Measurements from ENCODE around the gene ADA.

The ADA gene

GRCh38 chr20:44633187-44633810 lies 18.2 kb downstream of the ADA start:
- H3K4me1 ChIP-seq (ENCODE audit: control insufficient read depth in 1 of 2, insufficient read depth in 2 of 2, low read length in 2 of 2): peaks cover 0 to 21% of the 10 kb centered on the region in 2 donors
- no peaks in the 10 kb centered on the region for H3K27me3 ChIP-seq (ENCODE audit: low read depth, low read length)
- no peak overlapping the region for H3K4me3 ChIP-seq (ENCODE audit: low read depth in 1 of 2, low read length in 2 of 2)
- H3K36me3 ChIP-seq (ENCODE audit: control insufficient read depth in 1 of 2, insufficient read depth in 2 of 2, low read length in 2 of 2): peaks cover 3 to 4% of the 10 kb centered on the region in 2 donors
- H3K9me3 ChIP-seq (ENCODE audit: control insufficient read depth in 1 of 2, low read length in 2 of 2): no peaks in the 10 kb centered on the region
- no peak overlapping the region for H3K27ac ChIP-seq (ENCODE audit: low read length)

- H3K4me3 ChIP-seq (ENCODE audit: low read depth in 1 of 2, low read length in 2 of 2): no peak overlapping the region
- H3K27me3 ChIP-seq (ENCODE audit: low read depth, low read length): no peaks in the 10 kb centered on the region
- H3K36me3 ChIP-seq (ENCODE audit: control insufficient read depth in 1 of 2, insufficient read depth in 2 of 2, low read length in 2 of 2): peaks cover 3 to 4% of the 10 kb centered on the region in 2 donors
- H3K4me1 ChIP-seq (ENCODE audit: control insufficient read depth in 1 of 2, insufficient read depth in 2 of 2, low read length in 2 of 2): peaks cover 0 to 21% of the 10 kb centered on the region in 2 donors
- no peaks in the 10 kb centered on the region for H3K9me3 ChIP-seq (ENCODE audit: control insufficient read depth in 1 of 2, low read length in 2 of 2)
- no peak overlapping the region for H3K27ac ChIP-seq (ENCODE audit: low read length)
Observed at GRCh38 chr20:44632103-44632752, 19.3 kb downstream of the ADA start.

GRCh38 chr20:44630297-44630696 lies 21.2 kb downstream of the ADA start:
- H3K27ac ChIP-seq (ENCODE audit: low read length): no peak overlapping the region
- peaks cover 0 to 21% of the 10 kb centered on the region in 2 donors for H3K4me1 ChIP-seq (ENCODE audit: control insufficient read depth in 1 of 2, insufficient read depth in 2 of 2, low read length in 2 of 2)
- no peaks in the 10 kb centered on the region for H3K9me3 ChIP-seq (ENCODE audit: control insufficient read depth in 1 of 2, low read length in 2 of 2)
- H3K36me3 ChIP-seq (ENCODE audit: control insufficient read depth in 1 of 2, insufficient read depth in 2 of 2, low read length in 2 of 2): peaks cover 0 to 3% of the 10 kb centered on the region in 2 donors
- H3K4me3 ChIP-seq (ENCODE audit: low read depth in 1 of 2, low read length in 2 of 2): no peak overlapping the region
- no peaks in the 10 kb centered on the region for H3K27me3 ChIP-seq (ENCODE audit: low read depth, low read length)

GRCh38 chr20:44629542-44629941 lies 22.0 kb downstream of the ADA start:
- Histone ChIP-seq H3K9me3 (ENCODE audit: control insufficient read depth in 1 of 2, low read length in 2 of 2) (no peaks in the 10 kb centered on the region), H3K27ac (ENCODE audit: low read length) (no peak overlapping the region), H3K4me1 (ENCODE audit: control insufficient read depth in 1 of 2, insufficient read depth in 2 of 2, low read length in 2 of 2) (peaks cover 0 to 21% of the 10 kb centered on the region in 2 donors), H3K4me3 (ENCODE audit: low read depth in 1 of 2, low read length in 2 of 2) (no peak overlapping the region), H3K27me3 (ENCODE audit: low read depth, low read length) (no peaks in the 10 kb centered on the region), H3K36me3 (ENCODE audit: control insufficient read depth in 1 of 2, insufficient read depth in 2 of 2, low read length in 2 of 2) (peaks cover 0 to 3% of the 10 kb centered on the region in 2 donors)

GRCh38 chr20:44629017-44629385 lies 22.5 kb downstream of the ADA start:
- H3K27ac ChIP-seq (ENCODE audit: low read length): no peak overlapping the region
- H3K27me3 ChIP-seq (ENCODE audit: low read depth, low read length): no peaks in the 10 kb centered on the region
- no peaks in the 10 kb centered on the region for H3K9me3 ChIP-seq (ENCODE audit: control insufficient read depth in 1 of 2, low read length in 2 of 2)
- H3K36me3 ChIP-seq (ENCODE audit: control insufficient read depth in 1 of 2, insufficient read depth in 2 of 2, low read length in 2 of 2): no peaks in the 10 kb centered on the region
- peaks cover 0 to 20% of the 10 kb centered on the region in 2 donors for H3K4me1 ChIP-seq (ENCODE audit: control insufficient read depth in 1 of 2, insufficient read depth in 2 of 2, low read length in 2 of 2)
- H3K4me3 ChIP-seq (ENCODE audit: low read depth in 1 of 2, low read length in 2 of 2): no peak overlapping the region

- Histone ChIP-seq H3K9me3 (ENCODE audit: control insufficient read depth in 1 of 2, low read length in 2 of 2) (no peaks in the 10 kb centered on the region), H3K4me1 (ENCODE audit: control insufficient read depth in 1 of 2, insufficient read depth in 2 of 2, low read length in 2 of 2) (peaks cover 0 to 14% of the 10 kb centered on the region in 2 donors), H3K27me3 (ENCODE audit: low read depth, low read length) (no peaks in the 10 kb centered on the region), H3K4me3 (ENCODE audit: low read depth in 1 of 2, low read length in 2 of 2) (no peak overlapping the region), H3K27ac (ENCODE audit: low read length) (no peak overlapping the region), H3K36me3 (ENCODE audit: control insufficient read depth in 1 of 2, insufficient read depth in 2 of 2, low read length in 2 of 2) (peaks cover 0 to under 1% of the 10 kb centered on the region in 2 donors)
Observed at GRCh38 chr20:44627364-44628010, 24.0 kb downstream of the ADA start.

GRCh38 chr20:44626278-44626677 lies 25.2 kb downstream of the ADA start:
- H3K9me3 ChIP-seq (ENCODE audit: control insufficient read depth in 1 of 2, low read length in 2 of 2): no peaks in the 10 kb centered on the region
- no peak overlapping the region for H3K4me3 ChIP-seq (ENCODE audit: low read depth in 1 of 2, low read length in 2 of 2)
- peaks cover 0 to 6% of the 10 kb centered on the region in 2 donors for H3K4me1 ChIP-seq (ENCODE audit: control insufficient read depth in 1 of 2, insufficient read depth in 2 of 2, low read length in 2 of 2)
- no peaks in the 10 kb centered on the region for H3K27me3 ChIP-seq (ENCODE audit: low read depth, low read length)
- H3K27ac ChIP-seq (ENCODE audit: low read length): no peak overlapping the region
- H3K36me3 ChIP-seq (ENCODE audit: control insufficient read depth in 1 of 2, insufficient read depth in 2 of 2, low read length in 2 of 2): peaks cover 6 to 13% of the 10 kb centered on the region in 2 donors

- Histone ChIP-seq H3K4me3 (ENCODE audit: low read depth in 1 of 2, low read length in 2 of 2) (no peak overlapping the region), H3K36me3 (ENCODE audit: control insufficient read depth in 1 of 2, insufficient read depth in 2 of 2, low read length in 2 of 2) (peaks cover 15 to 17% of the 10 kb centered on the region in 2 donors), H3K27me3 (ENCODE audit: low read depth, low read length) (no peaks in the 10 kb centered on the region), H3K9me3 (ENCODE audit: control insufficient read depth in 1 of 2, low read length in 2 of 2) (no peaks in the 10 kb centered on the region), H3K27ac (ENCODE audit: low read length) (no peak overlapping the region), H3K4me1 (ENCODE audit: control insufficient read depth in 1 of 2, insufficient read depth in 2 of 2, low read length in 2 of 2) (peaks cover 0 to 6% of the 10 kb centered on the region in 2 donors)
Observed at GRCh38 chr20:44625361-44625760, 26.1 kb downstream of the ADA start.

- Histone ChIP-seq H3K9me3 (ENCODE audit: control insufficient read depth in 1 of 2, low read length in 2 of 2) (no peaks in the 10 kb centered on the region), H3K27me3 (ENCODE audit: low read depth, low read length) (no peaks in the 10 kb centered on the region), H3K27ac (ENCODE audit: low read length) (no peak overlapping the region), H3K36me3 (ENCODE audit: control insufficient read depth in 1 of 2, insufficient read depth in 2 of 2, low read length in 2 of 2) (peaks cover 21 to 22% of the 10 kb centered on the region in 2 donors), H3K4me3 (ENCODE audit: low read depth in 1 of 2, low read length in 2 of 2) (no peak overlapping the region), H3K4me1 (ENCODE audit: control insufficient read depth in 1 of 2, insufficient read depth in 2 of 2, low read length in 2 of 2) (peaks cover 0 to 6% of the 10 kb centered on the region in 2 donors)
Observed at GRCh38 chr20:44624743-44625271, 26.7 kb downstream of the ADA start.

GRCh38 chr20:44624152-44624551 lies 27.3 kb downstream of the ADA start:
- H3K36me3 ChIP-seq (ENCODE audit: control insufficient read depth in 1 of 2, insufficient read depth in 2 of 2, low read length in 2 of 2): peaks cover 27 to 29% of the 10 kb centered on the region in 2 donors
- H3K27ac ChIP-seq (ENCODE audit: low read length): no peak overlapping the region
- peaks cover 0 to 2% of the 10 kb centered on the region in 2 donors for H3K4me1 ChIP-seq (ENCODE audit: control insufficient read depth in 1 of 2, insufficient read depth in 2 of 2, low read length in 2 of 2)
- H3K4me3 ChIP-seq (ENCODE audit: low read depth in 1 of 2, low read length in 2 of 2): no peak overlapping the region
- no peaks in the 10 kb centered on the region for H3K27me3 ChIP-seq (ENCODE audit: low read depth, low read length)
- H3K9me3 ChIP-seq (ENCODE audit: control insufficient read depth in 1 of 2, low read length in 2 of 2): no peaks in the 10 kb centered on the region

- Histone ChIP-seq H3K9me3 (ENCODE audit: control insufficient read depth in 1 of 2, low read length in 2 of 2) (no peaks in the 10 kb centered on the region), H3K27ac (ENCODE audit: low read length) (no peak overlapping the region), H3K27me3 (ENCODE audit: low read depth, low read length) (no peaks in the 10 kb centered on the region), H3K4me3 (ENCODE audit: low read depth in 1 of 2, low read length in 2 of 2) (no peak overlapping the region), H3K4me1 (ENCODE audit: control insufficient read depth in 1 of 2, insufficient read depth in 2 of 2, low read length in 2 of 2) (peaks cover 0 to 3% of the 10 kb centered on the region in 2 donors), H3K36me3 (ENCODE audit: control insufficient read depth in 1 of 2, insufficient read depth in 2 of 2, low read length in 2 of 2) (peaks cover 35 to 43% of the 10 kb centered on the region in 2 donors)
Observed at GRCh38 chr20:44622501-44623270, 28.8 kb downstream of the ADA start.
